Peyer's patch (tissue), 4 donors: Measurements from ENCODE around the gene GRIK4. TPM values are rescaled to one million over a fixed set of nuclear protein-coding genes. Genes with fewer than 3 reads are reported as not detected.

Source experiments
- DNase-seq, 3 donors: peaks; one replicate each; pipeline ENCODE4 v3.0.0-alpha.2; 2017 to 2019
- H3K27ac ChIP-seq, 4 donors: fragments of 200-600 bp; sonication (generic); one replicate each; pipeline ENCODE4 v1.5.1; 2016 to 2019
- H3K27me3 ChIP-seq, 2 donors: fragments of 200-600 bp; sonication (generic); one replicate each; pipeline ENCODE4 v1.5.1; 2019
- H3K36me3 ChIP-seq, 3 donors: fragments of 200-600 bp; sonication (generic); one replicate each; pipeline ENCODE4 v1.5.1; 2016 to 2019
- H3K4me1 ChIP-seq, 4 donors: fragments of 200-600 bp; sonication (generic); one replicate each; pipeline ENCODE4 v1.5.1; 2016 to 2019
- H3K4me3 ChIP-seq, 4 donors: fragments of 200-600 bp; sonication (generic); 1 replicate in 3 of 4; 2 replicates in 1 of 4; pipeline ENCODE4 v1.5.1; 2016 to 2019; ENCODE audit warnings: mild to moderate bottlenecking in 1 of 4
- H3K9me3 ChIP-seq, 4 donors: fragments of 200-600 bp; sonication (generic); one replicate each; pipeline ENCODE4 v1.5.1; 2016 to 2019; ENCODE audit warnings: mild to moderate bottlenecking in 1 of 4
- CTCF ChIP-seq, 6 experiments: fragments of 450-650 bp in 4 of 6; fragments of 200-600 bp in 2 of 6; sonication (generic) in 1 of 6; IDR thresholded peaks; one replicate each; pipeline ENCODE4 v1.5.1; 2017 to 2019; ENCODE audit warnings: antibody characterized with exemption in 6 of 6, mild to moderate bottlenecking in 3 of 6, moderate library complexity in 1 of 6
- POLR2A ChIP-seq, 2 donors: fragments of 450-650 bp; IDR thresholded peaks; one replicate each; pipeline ENCODE4 v1.5.1; 2017; ENCODE audit warnings: antibody characterized with exemption in 2 of 2, mild to moderate bottlenecking in 2 of 2, moderate library complexity in 2 of 2
- total RNA-seq, 4 donors: library from RNA; depleted of rRNA; stranded (reverse); fragments of >200 nt; gene quantifications; one replicate each; pipeline ENCODE4 v1.1.0, GENCODE V29; 2016

Gene GRIK4
- total RNA-seq, 4 donors from 2014 or later = 0.40 to 2.5 TPM; not detected in 2

- DNase-seq = no peak
- Histone ChIP-seq H3K9me3 (no peaks in the 10 kb centered on the region), H3K4me3 (no peak overlapping the region), H3K36me3 (no peaks in the 10 kb centered on the region), H3K27ac (no peak overlapping the region), H3K27me3 (no peaks in the 10 kb centered on the region), H3K4me1 (no peaks in the 10 kb centered on the region)
- no peak for TF ChIP-seq CTCF (IDR thresholded peaks at IDR 0.05)
- no peak for TF ChIP-seq POLR2A (IDR thresholded peaks at IDR 0.05)
These were observed 382.8 kb downstream of the GRIK4 start for GRCh38 chr11:120894202-120894985.

DNA sequence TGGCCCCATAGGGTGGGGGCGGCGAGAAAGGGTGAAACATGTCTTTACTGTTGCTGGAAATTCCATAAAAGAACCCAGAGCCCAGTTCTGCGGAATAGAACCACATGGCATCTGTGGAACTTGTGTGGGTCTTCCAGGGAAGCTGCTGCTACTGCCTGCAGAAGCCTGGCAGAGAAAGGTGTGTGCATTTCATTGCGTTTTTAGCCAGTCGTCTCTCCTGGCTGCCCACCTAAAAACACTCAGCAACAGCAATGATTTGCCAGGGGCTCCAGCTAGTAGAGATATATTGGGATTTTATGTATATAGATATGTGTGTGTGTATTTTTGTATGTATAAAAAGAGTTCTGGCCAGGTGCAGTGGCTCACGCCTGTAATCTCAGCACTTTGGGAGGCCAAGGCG, 385.1 kb downstream of the GRIK4 start:
- TF ChIP-seq CTCF (IDR thresholded peaks at IDR 0.05) (no peak), POLR2A (IDR thresholded peaks at IDR 0.05) (no peak)
- no peaks in the 10 kb centered on the region for H3K4me1 ChIP-seq
- H3K9me3 ChIP-seq = no peaks in the 10 kb centered on the region
- H3K27ac ChIP-seq = no peak overlapping the region
- no peak for DNase-seq
- no peak overlapping the region for H3K4me3 ChIP-seq
- H3K27me3 ChIP-seq = no peaks in the 10 kb centered on the region
- no peaks in the 10 kb centered on the region for H3K36me3 ChIP-seq

- no peaks in the 10 kb centered on the region for H3K36me3 ChIP-seq
- no peaks in the 10 kb centered on the region for H3K9me3 ChIP-seq
- H3K27ac ChIP-seq = no peak overlapping the region
- no peaks in the 10 kb centered on the region for H3K4me1 ChIP-seq
- TF ChIP-seq POLR2A (IDR thresholded peaks at IDR 0.05) = no peak
- TF ChIP-seq CTCF (IDR thresholded peaks at IDR 0.05) = no peak
- H3K27me3 ChIP-seq = no peaks in the 10 kb centered on the region
- H3K4me3 ChIP-seq = no peak overlapping the region
- DNase-seq = no peak
These were observed 387.0 kb downstream of the GRIK4 start for GRCh38 chr11:120898568-120898967.

GRCh38 chr11:120899720-120900119, 388.2 kb downstream of the GRIK4 start:
- TF ChIP-seq POLR2A (IDR thresholded peaks at IDR 0.05) (no peak), CTCF (IDR thresholded peaks at IDR 0.05) (no peak)
- Histone ChIP-seq H3K9me3 (no peaks in the 10 kb centered on the region), H3K27ac (no peak overlapping the region), H3K36me3 (no peaks in the 10 kb centered on the region), H3K4me3 (no peak overlapping the region), H3K4me1 (no peaks in the 10 kb centered on the region), H3K27me3 (no peaks in the 10 kb centered on the region)
- DNase-seq = no peak

DNA sequence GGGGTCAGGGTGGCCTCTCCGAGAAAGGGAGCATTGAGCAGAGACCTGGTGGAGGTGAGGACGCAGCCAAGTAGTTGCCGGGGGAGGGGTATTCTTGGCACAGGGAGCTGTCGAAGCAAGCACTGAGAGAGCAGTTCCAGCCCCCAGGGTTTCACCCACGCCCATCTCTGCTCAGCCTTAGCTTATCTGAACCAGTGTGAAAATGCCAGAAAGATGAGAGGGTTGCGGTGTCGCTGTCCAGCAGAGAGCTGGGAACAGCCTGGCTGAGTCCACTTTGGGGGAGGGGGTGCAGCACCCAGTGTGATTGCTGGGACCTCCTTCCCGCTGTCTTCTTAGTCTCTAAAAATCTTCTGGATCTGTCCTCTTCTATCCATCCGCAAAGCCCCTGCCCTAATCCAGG, 389.1 kb downstream of the GRIK4 start:
- Histone ChIP-seq H3K36me3 (no peaks in the 10 kb centered on the region), H3K9me3 (no peaks in the 10 kb centered on the region), H3K27ac (no peak overlapping the region), H3K27me3 (no peaks in the 10 kb centered on the region), H3K4me3 (no peak overlapping the region), H3K4me1 (no peaks in the 10 kb centered on the region)
- no peak for DNase-seq
- no peak for TF ChIP-seq POLR2A (IDR thresholded peaks at IDR 0.05)
- no peak for TF ChIP-seq CTCF (IDR thresholded peaks at IDR 0.05)
